Measurements from ENCODE around the gene BMPER.

- TF ChIP-seq CTCF (IDR thresholded peaks at IDR 0.05) (no peak), POLR2A (IDR thresholded peaks at IDR 0.05) (no peak)
Measured at GRCh38 chr7:34133356-34133982, 228.1 kb downstream of the BMPER start.
